ENCODE data around the gene GNA15.

Gene GNA15

GRCh38 chr19:3096902-3097326 is 38.9 kb upstream of the GNA15 start:
- no peak overlapping the region for H2AFZ ChIP-seq (ENCODE audit: low read depth, low read length, severe bottlenecking)
- H3K79me2 ChIP-seq (ENCODE audit: insufficient read depth, low read length) = no peaks in the 10 kb centered on the region
- no peaks in the 10 kb centered on the region for H3K9me3 ChIP-seq (ENCODE audit: insufficient read depth, low read length)
- no peak overlapping the region for H3K27ac ChIP-seq (ENCODE audit: low read depth, low read length)
- H3K27me3 ChIP-seq (ENCODE audit: low read length) = no peaks in the 10 kb centered on the region
- no peak overlapping the region for H3K4me3 ChIP-seq (ENCODE audit: insufficient read depth, low read length, poor library complexity, severe bottlenecking)
- TF ChIP-seq EZH2phosphoT487 (conservative IDR thresholded peaks at IDR 0.05; ENCODE audit: low read length) (no peak), CTCF (IDR thresholded peaks at IDR 0.05; ENCODE audit: insufficient read depth, low read length, poor library complexity, severe bottlenecking) (no peak)
- H3K9ac ChIP-seq (ENCODE audit: low read length) = no peak overlapping the region
- no peaks in the 10 kb centered on the region for H4K20me1 ChIP-seq (ENCODE audit: low read depth, low read length)
- H3F3A ChIP-seq (ENCODE audit: insufficient read depth) = no peaks in the 10 kb centered on the region
- H3K36me3 ChIP-seq (ENCODE audit: low read length) = no peaks in the 10 kb centered on the region
- no peaks in the 10 kb centered on the region for H3K9me2 ChIP-seq (replicated peaks; ENCODE audit: insufficient read depth, low read length)
- H3K4me2 ChIP-seq (ENCODE audit: low read depth, low read length, poor library complexity, severe bottlenecking) = no peak overlapping the region

- no peak overlapping the region for H3K4me3 ChIP-seq (ENCODE audit: insufficient read depth, low read length, poor library complexity, severe bottlenecking)
- H3K27me3 ChIP-seq (ENCODE audit: low read length) = no peaks in the 10 kb centered on the region
- no peaks in the 10 kb centered on the region for H3F3A ChIP-seq (ENCODE audit: insufficient read depth)
- H2AFZ ChIP-seq (ENCODE audit: low read depth, low read length, severe bottlenecking) = no peak overlapping the region
- no peaks in the 10 kb centered on the region for H3K79me2 ChIP-seq (ENCODE audit: insufficient read depth, low read length)
- H3K9ac ChIP-seq (ENCODE audit: low read length) = no peak overlapping the region
- no peak overlapping the region for H3K4me2 ChIP-seq (ENCODE audit: low read depth, low read length, poor library complexity, severe bottlenecking)
- H3K9me3 ChIP-seq (ENCODE audit: insufficient read depth, low read length) = no peaks in the 10 kb centered on the region
- H3K9me2 ChIP-seq (replicated peaks; ENCODE audit: insufficient read depth, low read length) = no peaks in the 10 kb centered on the region
- no peak overlapping the region for H3K27ac ChIP-seq (ENCODE audit: low read depth, low read length)
- H3K36me3 ChIP-seq (ENCODE audit: low read length) = no peaks in the 10 kb centered on the region
- no peaks in the 10 kb centered on the region for H4K20me1 ChIP-seq (ENCODE audit: low read depth, low read length)
- no peak for TF ChIP-seq EZH2phosphoT487 (conservative IDR thresholded peaks at IDR 0.05; ENCODE audit: low read length)
- TF ChIP-seq CTCF (IDR thresholded peaks at IDR 0.05; ENCODE audit: insufficient read depth, low read length, poor library complexity, severe bottlenecking) = no peak
These were observed 38.4 kb upstream of the GNA15 start for GRCh38 chr19:3097442-3097871.

- no peaks in the 10 kb centered on the region for H3K9me2 ChIP-seq (replicated peaks; ENCODE audit: insufficient read depth, low read length)
- TF ChIP-seq EZH2phosphoT487 (conservative IDR thresholded peaks at IDR 0.05; ENCODE audit: low read length) (no peak), CTCF (IDR thresholded peaks at IDR 0.05; ENCODE audit: insufficient read depth, low read length, poor library complexity, severe bottlenecking) (no peak)
- no peaks in the 10 kb centered on the region for H3K79me2 ChIP-seq (ENCODE audit: insufficient read depth, low read length)
- H4K20me1 ChIP-seq (ENCODE audit: low read depth, low read length) = no peaks in the 10 kb centered on the region
- H3K9me3 ChIP-seq (ENCODE audit: insufficient read depth, low read length) = no peaks in the 10 kb centered on the region
- H3K4me2 ChIP-seq (ENCODE audit: low read depth, low read length, poor library complexity, severe bottlenecking) = no peak overlapping the region
- no peak overlapping the region for H3K4me3 ChIP-seq (ENCODE audit: insufficient read depth, low read length, poor library complexity, severe bottlenecking)
- no peak overlapping the region for H3K27ac ChIP-seq (ENCODE audit: low read depth, low read length)
- H3K36me3 ChIP-seq (ENCODE audit: low read length) = no peaks in the 10 kb centered on the region
- H3F3A ChIP-seq (ENCODE audit: insufficient read depth) = no peaks in the 10 kb centered on the region
- no peak overlapping the region for H3K9ac ChIP-seq (ENCODE audit: low read length)
- H3K27me3 ChIP-seq (ENCODE audit: low read length) = no peaks in the 10 kb centered on the region
- no peak overlapping the region for H2AFZ ChIP-seq (ENCODE audit: low read depth, low read length, severe bottlenecking)
These were observed 37.7 kb upstream of the GNA15 start for GRCh38 chr19:3098141-3098514.
